HL-60/S4 treated with retinoic acid at 250 ng/mL for 4 days and 3 days (cell line): Measurements from ENCODE around the gene DNAJC4.

Experiments used
- in situ Hi-C: fragments of 300-500 bp; cut with MboI; formaldehyde crosslinking; loops from 2 replicates; pipeline ENCODE4 v1.7.0; 2022; ENCODE audit warnings: low sequenced_read_pairs

DNAJC4 gene

GRCh38 chr11:64230171-64230984 is at the start of gene DNAJC4:
DNAJC4 (plus strand) TSS chr11:64230548; CDS start chr11:64230855, 307 bp downstream.
- in situ Hi-C loops = no loop called here

GRCh38 chr11:64180891-64181290 is 49.5 kb upstream of the DNAJC4 start:
- in situ Hi-C loops = no loop called here

- in situ Hi-C loops = no loop called here
Measured at GRCh38 chr11:64181506-64182411, 48.6 kb upstream of the DNAJC4 start.

- in situ Hi-C loops = no loop called here
Measured at GRCh38 chr11:64183890-64184289, 46.5 kb upstream of the DNAJC4 start.

GRCh38 chr11:64185175-64185692 is 45.1 kb upstream of the DNAJC4 start:
- in situ Hi-C loops = no loop called here

GRCh38 chr11:64185693-64186491 is 44.5 kb upstream of the DNAJC4 start, which contains the start of gene STIP1:
STIP1 (plus strand) TSS chr11:64186171; CDS start chr11:64186262, 91 bp downstream.
- in situ Hi-C loops = no loop called here

- in situ Hi-C loops = no loop called here
Measured at GRCh38 chr11:64186492-64187165, 43.7 kb upstream of the DNAJC4 start.

GRCh38 chr11:64192434-64192833 is 37.9 kb upstream of the DNAJC4 start:
- in situ Hi-C loops = no loop called here

- in situ Hi-C loops = no loop called here
Measured at GRCh38 chr11:64196626-64197025, 33.7 kb upstream of the DNAJC4 start.

GRCh38 chr11:64198511-64198910 is 31.8 kb upstream of the DNAJC4 start:
- in situ Hi-C loops = no loop called here

- in situ Hi-C loops = no loop called here
Measured at GRCh38 chr11:64201543-64201942, 28.8 kb upstream of the DNAJC4 start.

- in situ Hi-C loops = no loop called here
Measured at GRCh38 chr11:64202992-64203391, 27.4 kb upstream of the DNAJC4 start.

GRCh38 chr11:64203421-64204079 is 26.8 kb upstream of the DNAJC4 start:
- in situ Hi-C loops = no loop called here

- in situ Hi-C loops = no loop called here
Measured at GRCh38 chr11:64204080-64204440, 26.3 kb upstream of the DNAJC4 start.

- in situ Hi-C loops = no loop called here
Measured at GRCh38 chr11:64204464-64204989, 25.8 kb upstream of the DNAJC4 start.

GRCh38 chr11:64206457-64207255 is 23.7 kb upstream of the DNAJC4 start, which contains the start of gene FERMT3:
FERMT3 (plus strand) TSS chr11:64206721; CDS start chr11:64207365, 644 bp downstream.
- in situ Hi-C loops = no loop called here

GRCh38 chr11:64207256-64208085 is 22.9 kb upstream of the DNAJC4 start:
- in situ Hi-C loops = no loop called here
